Measurements from ENCODE around the gene RAB24. TPM values are rescaled to one million over a fixed set of nuclear protein-coding genes. Genes with fewer than 3 reads are reported as not detected.

The RAB24 gene
- total and polyA plus RNA-seq, 9 donors, result 17.0 to 40.4 (median 26.8) TPM

GRCh38 chr5:177317959-177318377 lies 14.4 kb upstream of the RAB24 start:
- intact Hi-C loops (cut with DNase I), result loop anchor here in 3 of 4 donors (10.0 kb wide), 2 partner anchors 137 to 187 kb away; partner anchors contain the start of gene DOK3 (in 1 of the 3)
- no peaks in the 10 kb centered on the region for H3K4me1 ChIP-seq (ENCODE audit: insufficient read depth)
- TF ChIP-seq EP300 (IDR thresholded peaks at IDR 0.05), result no peak
- TF ChIP-seq, protein P1, sequence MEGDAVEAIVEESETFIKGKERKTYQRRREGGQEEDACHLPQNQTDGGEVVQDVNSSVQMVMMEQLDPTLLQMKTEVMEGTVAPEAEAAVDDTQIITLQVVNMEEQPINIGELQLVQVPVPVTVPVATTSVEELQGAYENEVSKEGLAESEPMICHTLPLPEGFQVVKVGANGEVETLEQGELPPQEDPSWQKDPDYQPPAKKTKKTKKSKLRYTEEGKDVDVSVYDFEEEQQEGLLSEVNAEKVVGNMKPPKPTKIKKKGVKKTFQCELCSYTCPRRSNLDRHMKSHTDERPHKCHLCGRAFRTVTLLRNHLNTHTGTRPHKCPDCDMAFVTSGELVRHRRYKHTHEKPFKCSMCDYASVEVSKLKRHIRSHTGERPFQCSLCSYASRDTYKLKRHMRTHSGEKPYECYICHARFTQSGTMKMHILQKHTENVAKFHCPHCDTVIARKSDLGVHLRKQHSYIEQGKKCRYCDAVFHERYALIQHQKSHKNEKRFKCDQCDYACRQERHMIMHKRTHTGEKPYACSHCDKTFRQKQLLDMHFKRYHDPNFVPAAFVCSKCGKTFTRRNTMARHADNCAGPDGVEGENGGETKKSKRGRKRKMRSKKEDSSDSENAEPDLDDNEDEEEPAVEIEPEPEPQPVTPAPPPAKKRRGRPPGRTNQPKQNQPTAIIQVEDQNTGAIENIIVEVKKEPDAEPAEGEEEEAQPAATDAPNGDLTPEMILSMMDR (IDR thresholded peaks at IDR 0.05), result peak; percentile 33 to 54 (median 46)
- peak in 3 of 5 donors; percentile 57 to 74 (median 72) for DNase-seq
- no peak overlapping the region for H3K27ac ChIP-seq
- H3K9me3 ChIP-seq, result no peaks in the 10 kb centered on the region
- no peak overlapping the region for H3K4me3 ChIP-seq
- H3K27me3 ChIP-seq, result no peaks in the 10 kb centered on the region
- 36 to 41% (median 38%) methylated on average over 7 of the region's 7 CpGs for WGBS, 3 donors
- H3K36me3 ChIP-seq, result no peaks in the 10 kb centered on the region

GRCh38 chr5:177316005-177316404 lies 12.5 kb upstream of the RAB24 start:
- Histone ChIP-seq H3K9me3 (no peaks in the 10 kb centered on the region), H3K27ac (no peak overlapping the region), H3K4me1 (ENCODE audit: insufficient read depth) (peaks cover 3% of the 10 kb centered on the region), H3K36me3 (no peaks in the 10 kb centered on the region), H3K27me3 (no peaks in the 10 kb centered on the region), H3K4me3 (no peak overlapping the region)
- TF ChIP-seq EP300 (IDR thresholded peaks at IDR 0.05) (no peak), POLR2A (IDR thresholded peaks at IDR 0.05) (no peak)
- TF ChIP-seq, protein P1 (IDR thresholded peaks at IDR 0.05), result no peak
- WGBS, 3 donors, result 91 to 95% (median 92%) methylated on average over 3 of the region's 3 CpGs
- intact Hi-C loops (cut with DNase I), result loop anchor here in 3 of 4 donors (10.0 kb wide), 2 partner anchors 139 to 189 kb away; partner anchors contain the start of gene DOK3 (in 1 of the 3)
- peak in 1 of 5 donors; percentile 13 for DNase-seq

GRCh38 chr5:177315411-177315810 lies 11.9 kb upstream of the RAB24 start:
- TF ChIP-seq, protein P1 (IDR thresholded peaks at IDR 0.05), result no peak
- TF ChIP-seq EP300 (IDR thresholded peaks at IDR 0.05) (no peak), POLR2A (IDR thresholded peaks at IDR 0.05) (no peak)
- H3K36me3 ChIP-seq, result no peaks in the 10 kb centered on the region
- peak in 2 of 5 donors; percentile 11 to 34 for DNase-seq
- intact Hi-C loops (cut with DNase I), result loop anchor here in 3 of 4 donors (10.0 kb wide), 2 partner anchors 139 to 189 kb away; partner anchors contain the start of gene DOK3 (in 1 of the 3)
- H3K4me3 ChIP-seq, result no peak overlapping the region
- 86 to 89% (median 88%) methylated on average over 4 to 7 of the region's 7 CpGs for WGBS, 3 donors
- H3K9me3 ChIP-seq, result no peaks in the 10 kb centered on the region
- no peaks in the 10 kb centered on the region for H3K27me3 ChIP-seq
- peaks cover 3% of the 10 kb centered on the region for H3K4me1 ChIP-seq (ENCODE audit: insufficient read depth)
- no peak overlapping the region for H3K27ac ChIP-seq

DNA sequence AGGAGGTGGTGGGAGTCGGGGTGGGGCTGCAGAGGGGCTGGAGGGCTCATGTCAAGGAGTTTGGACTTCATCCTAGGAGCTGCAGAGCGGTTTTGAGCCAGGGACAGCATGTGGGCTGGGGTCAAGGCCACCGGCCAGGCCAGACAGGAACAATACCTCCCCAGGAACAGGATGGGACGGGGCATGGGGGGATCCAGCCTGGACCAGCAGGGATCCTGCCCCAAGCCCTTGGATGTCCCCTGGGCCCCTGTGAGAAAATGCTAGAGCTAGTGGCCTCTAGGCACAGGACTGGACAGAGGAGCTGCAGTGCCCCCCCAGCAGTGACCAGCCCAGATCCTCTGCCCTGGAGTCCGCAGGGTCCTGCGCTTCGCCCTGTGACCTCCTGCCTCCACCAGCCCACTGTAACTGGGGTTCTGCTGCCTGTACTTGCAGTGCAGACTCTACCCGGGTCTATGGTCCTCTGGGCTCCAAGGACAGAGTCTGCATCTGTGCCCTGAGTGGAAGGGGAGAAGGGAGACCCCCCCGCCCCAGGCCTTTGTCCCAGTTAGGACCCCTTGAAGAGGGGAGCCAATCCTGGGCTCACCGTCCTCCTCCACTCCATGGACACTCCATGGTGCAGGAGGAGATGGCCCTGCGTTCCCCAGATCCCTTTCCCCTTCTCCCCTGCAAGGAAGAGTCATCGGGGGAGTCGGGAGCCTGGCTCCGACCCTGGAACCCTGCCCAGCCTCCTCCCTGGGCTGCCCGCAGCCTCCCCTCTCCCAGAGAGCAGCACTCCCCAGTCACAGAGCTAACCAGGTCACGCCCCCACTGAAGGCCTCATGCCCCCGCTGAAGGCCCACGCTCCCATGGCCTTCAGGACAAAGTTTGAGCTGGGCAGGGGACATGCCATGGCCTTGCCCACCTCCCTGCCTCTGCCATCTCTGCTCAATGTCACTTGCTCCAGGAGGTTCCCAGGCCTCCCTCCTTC lies 11.1 kb upstream of the RAB24 start:
- 56 to 68% (median 57%) methylated on average over 17 to 18 of the region's 18 CpGs for WGBS, 3 donors
- intact Hi-C loops (cut with DNase I), result loop anchor here in 3 of 4 donors (10.0 kb wide), 2 partner anchors 140 to 190 kb away; partner anchors contain the start of gene DOK3 (in 1 of the 3)
- no peak for TF ChIP-seq POLR2A (IDR thresholded peaks at IDR 0.05)
- TF ChIP-seq, protein P1 (IDR thresholded peaks at IDR 0.05), result no peak
- TF ChIP-seq EP300 (IDR thresholded peaks at IDR 0.05), result no peak
- Histone ChIP-seq H3K27ac (no peak overlapping the region), H3K9me3 (no peaks in the 10 kb centered on the region), H3K36me3 (no peaks in the 10 kb centered on the region), H3K4me3 (no peak overlapping the region), H3K4me1 (ENCODE audit: insufficient read depth) (peaks cover 3% of the 10 kb centered on the region), H3K27me3 (no peaks in the 10 kb centered on the region)
- peak in 2 of 5 donors; percentile 21 to 41 for DNase-seq
